GM18517 (cell line): Measurements from ENCODE around the gene MRPS22.
A peak's percentile ranks its signal among the peaks of the same experiment; 100 is the strongest.

Source experiments
- ATAC-seq: cut with Tn5 transposase; IDR thresholded peaks from one replicate; pipeline ENCODE4 v1.9.1; 2021; ENCODE audit warnings: mild to moderate bottlenecking, moderate library complexity; ENCODE audit not compliant: unreplicated experiment

The MRPS22 gene

GRCh38 chr3:139343895-139344856 is at the start of gene MRPS22:
MRPS22 (plus strand) TSS chr3:139344020; CDS start chr3:139344027, 7 bp downstream.
- peak; percentile 96 for ATAC-seq

DNA sequence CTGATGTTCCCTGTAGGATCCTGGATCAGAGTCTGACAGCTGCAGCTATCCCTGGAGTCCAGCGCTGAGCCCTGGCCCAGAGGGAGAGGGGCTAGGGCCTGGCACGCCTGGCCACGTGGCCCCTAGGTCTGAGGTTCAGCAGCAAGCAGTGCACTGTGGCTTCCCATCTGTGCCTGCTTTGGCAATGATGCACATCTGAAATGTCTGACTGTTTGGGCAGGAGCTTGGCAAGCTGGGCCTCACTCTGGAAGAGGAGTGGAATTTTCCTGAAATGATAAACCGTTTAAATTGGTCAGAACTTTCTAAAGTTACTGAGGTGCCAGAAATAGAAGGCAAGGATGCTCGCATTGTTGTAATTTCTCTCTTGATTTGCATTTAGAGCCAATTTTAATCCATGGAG is 48.8 kb upstream of the MRPS22 start:
- ATAC-seq: no peak

DNA sequence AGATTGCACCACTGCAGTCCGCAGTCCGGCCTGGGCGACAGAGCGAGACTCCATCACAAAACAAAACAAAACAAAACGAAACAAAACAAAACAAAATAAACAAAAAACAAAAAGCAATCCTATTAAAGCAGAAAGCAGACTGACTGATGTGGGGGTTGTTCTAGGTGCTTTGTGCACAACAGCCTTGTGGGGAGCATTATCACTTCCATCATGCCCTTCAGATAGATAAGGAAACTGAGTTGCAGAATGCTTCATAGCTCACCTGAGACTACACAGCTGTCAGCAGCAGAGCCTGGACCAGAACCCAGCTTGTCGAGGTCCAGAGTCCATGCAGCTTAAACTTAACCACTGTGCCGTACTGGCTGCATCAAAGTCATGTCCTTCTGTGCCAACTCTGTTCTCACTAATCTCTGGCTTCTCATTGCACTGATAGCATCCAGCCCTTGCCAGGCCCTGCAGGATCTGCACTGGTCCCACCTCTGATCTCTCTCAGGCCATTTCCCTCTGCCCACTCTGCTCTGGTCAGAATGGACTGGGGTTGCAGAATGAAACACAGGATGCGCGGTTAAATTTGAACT is 47.6 kb upstream of the MRPS22 start:
- no peak for ATAC-seq

GRCh38 chr3:139297588-139298311 is 46.1 kb upstream of the MRPS22 start:
- ATAC-seq: no peak

- no peak for ATAC-seq
Measured at GRCh38 chr3:139299261-139300132, 44.3 kb upstream of the MRPS22 start.

- no peak for ATAC-seq
Measured at GRCh38 chr3:139300416-139300815, 43.4 kb upstream of the MRPS22 start.

GRCh38 chr3:139301183-139301582 is 42.6 kb upstream of the MRPS22 start:
- ATAC-seq: no peak

DNA sequence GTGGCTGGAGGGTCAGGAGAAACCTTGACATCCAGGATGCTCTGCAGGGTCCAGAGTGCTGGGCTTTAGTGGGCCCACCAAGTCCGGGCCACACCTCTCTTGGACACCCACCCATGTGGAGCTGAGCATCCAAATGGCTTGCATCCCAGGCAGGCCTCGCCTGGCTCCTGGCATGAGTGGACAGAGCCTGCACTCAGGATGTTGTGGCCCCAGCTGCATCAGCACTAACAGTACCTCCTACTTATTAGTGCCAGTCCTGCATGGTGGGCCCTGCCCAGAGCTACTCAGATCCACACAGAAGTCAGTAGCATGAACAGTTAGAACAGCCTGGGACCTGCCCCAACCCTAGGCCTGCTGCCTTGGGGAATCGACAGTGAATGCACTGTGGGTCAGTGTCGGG is 42.2 kb upstream of the MRPS22 start:
- ATAC-seq: no peak

DNA sequence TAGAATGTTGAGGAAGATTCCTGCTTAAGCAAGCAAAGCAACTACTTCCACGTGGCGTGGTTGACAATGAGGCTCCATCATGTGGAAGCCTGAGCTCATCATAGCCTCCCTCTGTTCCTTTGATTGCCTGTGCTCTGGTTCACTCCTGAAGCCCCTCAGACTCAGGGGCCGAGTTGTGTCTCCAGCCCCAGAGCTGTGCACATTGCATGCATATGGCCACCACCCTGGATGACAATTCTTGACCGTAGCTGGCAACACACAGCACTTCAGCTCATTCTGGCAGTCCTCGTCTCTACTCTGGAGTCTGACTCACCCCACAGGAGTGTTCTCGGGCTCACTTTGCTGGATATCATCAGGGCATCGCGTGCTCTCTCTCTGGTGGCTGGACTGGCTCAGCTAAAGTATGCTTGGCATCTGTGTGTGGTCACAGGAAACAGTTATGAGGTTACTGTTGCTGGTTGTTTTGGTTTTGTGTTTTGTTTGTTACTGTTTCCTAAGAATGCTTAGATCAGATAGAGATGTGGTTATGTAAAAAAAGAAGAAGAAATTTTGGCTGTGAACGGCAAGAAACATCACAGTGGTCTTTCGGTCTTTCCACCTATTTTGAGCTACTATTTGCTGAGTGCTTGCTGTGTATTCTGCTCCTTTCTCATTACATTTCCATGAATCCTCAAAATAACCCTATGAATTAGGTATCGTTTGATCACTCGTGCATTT is 41.6 kb upstream of the MRPS22 start:
- no peak for ATAC-seq

GRCh38 chr3:139302801-139303113 is 41.1 kb upstream of the MRPS22 start:
- no peak for ATAC-seq

DNA sequence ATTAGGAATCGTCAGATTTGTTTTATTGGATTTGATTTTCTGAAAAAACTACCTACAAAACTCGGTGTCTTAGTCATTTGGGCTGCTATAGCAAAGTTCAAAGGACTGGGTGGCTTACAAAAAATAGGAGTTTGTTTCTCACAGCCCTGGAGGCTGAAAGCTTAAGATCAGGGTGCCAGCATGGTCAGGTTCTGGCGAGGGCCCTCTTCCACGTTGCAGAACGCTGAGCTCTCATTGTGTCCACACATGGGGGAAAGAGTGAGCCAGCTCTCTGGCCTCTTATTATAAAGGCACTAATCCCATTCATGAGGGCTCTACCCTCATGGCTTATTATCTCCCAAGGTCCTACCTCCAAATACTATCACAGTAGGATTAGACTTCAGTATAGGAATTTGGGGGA is 40.6 kb upstream of the MRPS22 start:
- ATAC-seq: no peak

DNA sequence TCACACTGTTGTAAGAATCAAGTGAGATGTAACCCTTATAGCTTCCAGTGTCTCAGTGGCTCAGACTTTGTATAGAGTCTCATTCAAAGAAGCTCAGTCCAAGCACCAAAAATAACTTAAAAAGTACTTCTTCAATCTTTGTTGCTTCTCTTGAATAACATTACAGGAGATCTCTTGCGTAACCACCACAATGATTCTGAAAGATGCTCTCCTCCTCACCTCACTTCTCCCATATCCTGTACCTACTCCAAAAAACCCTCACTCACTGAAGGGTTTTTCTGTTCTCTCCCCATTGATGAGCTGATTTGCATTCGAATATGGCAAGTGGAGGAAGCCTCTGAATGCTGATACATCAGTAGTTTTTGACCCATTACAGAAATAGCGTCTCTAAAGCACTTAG is 39.4 kb upstream of the MRPS22 start:
- no peak for ATAC-seq

DNA sequence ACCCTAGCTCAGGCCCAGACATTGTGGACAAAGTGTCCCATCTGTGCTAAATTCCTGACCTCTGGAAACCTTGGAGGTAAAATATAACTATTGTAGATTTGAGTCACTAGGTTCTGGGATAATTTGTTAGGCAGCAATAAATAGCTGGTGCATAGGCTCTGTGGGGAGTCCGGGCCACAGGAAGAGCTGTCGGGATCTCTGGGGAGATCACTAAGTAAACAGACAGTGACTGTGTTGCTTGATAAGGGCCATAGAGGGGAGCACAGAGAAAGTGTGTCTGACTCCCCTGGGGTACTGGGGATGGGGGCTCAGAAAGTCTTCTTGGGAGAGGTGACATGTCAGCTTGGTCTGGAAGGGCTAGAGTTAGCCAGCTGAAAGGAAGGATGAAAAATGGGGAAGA is 37.7 kb upstream of the MRPS22 start:
- ATAC-seq: no peak

- ATAC-seq: no peak
Measured at GRCh38 chr3:139307072-139307491, 36.7 kb upstream of the MRPS22 start.

DNA sequence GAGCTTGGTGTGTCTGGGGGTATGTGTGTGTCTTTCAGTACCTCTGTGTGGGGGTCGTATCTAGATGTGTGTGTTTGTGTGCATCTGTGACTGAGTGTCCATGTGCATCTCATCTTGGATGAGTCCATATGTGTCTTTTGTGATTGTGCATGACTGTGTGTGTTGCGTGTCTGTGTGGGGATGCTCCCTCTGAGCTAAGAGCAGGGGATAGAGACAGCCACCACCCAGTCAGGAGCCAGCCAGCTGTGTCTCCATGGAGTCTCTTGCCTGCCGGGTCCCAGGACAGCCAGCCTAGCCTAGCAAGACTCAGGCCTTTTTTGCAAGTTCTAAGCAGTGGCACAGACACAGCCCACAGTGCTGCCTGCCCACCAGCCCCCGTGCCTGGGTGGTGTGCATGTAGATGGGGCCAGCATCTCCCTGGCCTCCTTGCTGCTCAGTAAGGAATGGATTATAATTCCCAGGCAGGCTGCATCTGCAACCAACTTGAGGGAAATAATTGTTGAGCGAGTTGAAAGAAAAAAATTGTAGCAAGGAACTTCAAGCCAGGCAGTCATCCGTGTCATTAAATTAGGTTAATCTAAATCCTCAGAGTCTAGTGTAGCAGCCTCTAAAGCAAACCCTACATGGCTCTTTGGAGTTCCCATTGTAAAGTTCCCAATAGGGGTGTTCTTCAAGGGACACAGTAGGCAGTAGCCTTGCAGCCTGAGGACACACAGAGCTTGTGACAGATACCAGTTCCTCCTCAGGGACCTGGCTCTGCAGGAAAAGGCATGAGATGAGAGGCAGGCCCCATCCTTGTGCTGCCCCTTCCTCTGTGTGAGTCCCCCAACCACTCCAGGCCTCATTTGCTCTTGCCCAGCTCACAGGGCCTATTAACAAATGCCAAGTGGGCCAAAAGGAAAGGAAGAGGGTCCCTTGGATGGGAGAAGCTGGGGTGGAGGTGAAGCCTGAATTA is 35.9 kb upstream of the MRPS22 start:
- ATAC-seq: no peak

DNA sequence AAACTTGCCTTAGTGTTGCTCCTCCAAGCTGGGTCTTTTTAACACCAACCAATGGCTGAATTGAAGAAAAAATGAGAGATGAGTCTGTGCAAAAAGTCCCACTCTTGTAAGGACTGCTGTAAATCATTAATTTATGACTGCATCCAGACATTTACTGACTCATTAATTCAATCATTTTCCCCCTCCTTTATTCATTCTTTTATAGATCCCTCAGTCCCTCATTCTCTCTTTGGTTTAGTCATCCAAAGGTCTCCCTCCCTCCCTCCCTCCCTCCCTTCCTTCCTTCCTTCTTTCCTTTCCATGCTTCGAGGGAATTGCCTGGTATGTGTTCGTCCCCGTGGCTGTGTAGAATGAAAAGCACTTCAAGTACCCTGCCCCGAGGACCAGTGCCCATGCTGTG is 35.3 kb upstream of the MRPS22 start:
- ATAC-seq: no peak

- no peak for ATAC-seq
Measured at GRCh38 chr3:139309061-139309591, 34.7 kb upstream of the MRPS22 start.

- ATAC-seq: no peak
Measured at GRCh38 chr3:139309880-139310279, 33.9 kb upstream of the MRPS22 start.

- ATAC-seq: no peak
Measured at GRCh38 chr3:139310474-139310933, 33.3 kb upstream of the MRPS22 start.
